Caco-2 (cell line): ENCODE measurements around the gene NINJ2. TPM values are rescaled to one million over a fixed set of nuclear protein-coding genes. Genes with fewer than 3 reads are reported as not detected.

ENCODE experiments used
- BruUV-seq: library from RNA; stranded (reverse); fragments of 400-500 nt; replicated peaks from 2 replicates; lab custom pipeline; 2021; lab: Mats Ljungman, UMichigan
- CTCF ChIA-PET: fragments of 300-600 bp; sonication (Branson Sonifier 250); formaldehyde crosslinking; loops from one replicate; lab custom pipeline; 2022; ENCODE audit warnings: antibody characterized with exemption; lab: Charles Lee
- POLR2A ChIA-PET: fragments of 300-600 bp; sonication (Branson Sonifier 250); formaldehyde crosslinking; loops from one replicate; lab custom pipeline; 2022; ENCODE audit warnings: antibody characterized with exemption; lab: Charles Lee
- DNase-seq, 2 experiments: peaks; one replicate each; pipeline versions ENCODE4 v3.0.0 to v3.0.0-alpha.2; 2020 to 2022
- H3K27me3 ChIP-seq: replicated peaks from 2 replicates; pipeline ENCODE4 v1.6.0; 2011; ENCODE audit warnings: low read length; ENCODE audit not compliant: control insufficient read depth, insufficient read depth
- H3K36me3 ChIP-seq: 2 replicates; pipeline ENCODE4 v1.5.1; 2011; ENCODE audit warnings: low read length; ENCODE audit not compliant: control insufficient read depth, insufficient read depth
- H3K4me1 ChIP-seq: fragments of 250-450 bp; sonication (Bioruptor Pico); 2 replicates; pipeline ENCODE4 v1.5.1; 2020; ENCODE audit warnings: mild to moderate bottlenecking
- H3K4me3 ChIP-seq: 2 replicates; pipeline ENCODE4 v1.5.1; 2011; ENCODE audit warnings: low read depth, mild to moderate bottlenecking, control low read depth, low read length
- H3K9me3 ChIP-seq: fragments of 250-450 bp; sonication (Bioruptor Pico); 2 replicates; pipeline ENCODE4 v1.5.1; 2020; ENCODE audit warnings: mild to moderate bottlenecking, moderate library complexity
- H3K27ac Mint-ChIP-seq: one replicate; pipeline ENCODE4 v1.8.0; 2022; ENCODE audit warnings: mixed read lengths; ENCODE audit not compliant: unreplicated experiment
- H3K27me3 Mint-ChIP-seq: one replicate; pipeline ENCODE4 v1.8.0; 2022; ENCODE audit warnings: mixed read lengths; ENCODE audit not compliant: insufficient read depth, unreplicated experiment
- H3K36me3 Mint-ChIP-seq: one replicate; pipeline ENCODE4 v1.8.0; 2022; ENCODE audit warnings: mild to moderate bottlenecking, mixed read lengths; ENCODE audit not compliant: insufficient read depth, unreplicated experiment
- H3K4me1 Mint-ChIP-seq: one replicate; pipeline ENCODE4 v1.8.0; 2022; ENCODE audit warnings: low read depth, mixed read lengths; ENCODE audit not compliant: unreplicated experiment
- H3K4me3 Mint-ChIP-seq: one replicate; pipeline ENCODE4 v1.8.0; 2022; ENCODE audit warnings: mild to moderate bottlenecking, moderate library complexity, mixed read lengths; ENCODE audit not compliant: unreplicated experiment
- H3K9me3 Mint-ChIP-seq: one replicate; pipeline ENCODE4 v1.8.0; 2022; ENCODE audit warnings: mixed read lengths; ENCODE audit not compliant: unreplicated experiment
- CTCF ChIP-seq, 2 experiments: fragments of 200-600 bp in 1 of 2; IDR thresholded peaks; 1 replicate in 1 of 2; 2 replicates in 1 of 2; pipeline versions ENCODE4 v1.5.1 to v1.8.0; 2011 to 2022; ENCODE audit warnings: antibody characterized with exemption in 1 of 2, control low read depth in 1 of 2, inconsistent platforms in 1 of 2, low read depth in 1 of 2, low read length in 1 of 2, mild to moderate bottlenecking in 1 of 2, moderate library complexity in 1 of 2; ENCODE audit not compliant: insufficient read depth in 1 of 2, severe bottlenecking in 1 of 2, unreplicated experiment in 1 of 2
- intact Hi-C: fragments of 100-400 bp; cut with micrococcal nuclease; formaldehyde crosslinking; loops from one replicate; pipeline ENCODE4 v1.10.0; 2022; ENCODE audit not compliant: unreplicated experiment
- total RNA-seq: library from RNA; stranded (reverse); gene quantifications from 2 replicates; pipeline ENCODE4 v1.2.3, GENCODE V29; 2022

Gene NINJ2
- total RNA-seq, 1 experiment from 2014 or later: 7.0 TPM

- peaks cover 17% of the 10 kb centered on the region for H3K9me3 Mint-ChIP-seq
- peaks cover 26% of the 10 kb centered on the region for H3K4me1 Mint-ChIP-seq
- POLR2A ChIA-PET: interaction anchor here (1.2 kb wide), 1 partner anchor 14 kb away, joined by 4 read pairs; no protein-coding TSS in a partner anchor
- peaks cover 23% of the 10 kb centered on the region for H3K4me1 ChIP-seq
- BruUV-seq: no TSS peak
- H3K4me3 ChIP-seq: no peak overlapping the region
- peaks cover 36% of the 10 kb centered on the region for H3K36me3 Mint-ChIP-seq
- H3K4me3 Mint-ChIP-seq: no peak overlapping the region
- DNase-seq: no peak
- no peaks in the 10 kb centered on the region for H3K27me3 ChIP-seq
- H3K27ac Mint-ChIP-seq: peak overlapping the region; percentile 82
- H3K36me3 ChIP-seq: no peaks in the 10 kb centered on the region; the same call in 1 of the 2 replicates
- intact Hi-C loops: no loop called here
- no peaks in the 10 kb centered on the region for H3K27me3 Mint-ChIP-seq
- no peak for TF ChIP-seq CTCF (IDR thresholded peaks at IDR 0.05; ENCODE audit: insufficient read depth in 1 of 2, low read depth in 1 of 2, low read length in 1 of 2, severe bottlenecking in 1 of 2, unreplicated experiment in 1 of 2)
- CTCF ChIA-PET: no interaction called here
- peaks cover 2% of the 10 kb centered on the region for H3K9me3 ChIP-seq
Observed at GRCh38 chr12:534216-534615, 129.0 kb downstream of the NINJ2 start.

GRCh38 chr12:533718-534117, 129.5 kb downstream of the NINJ2 start:
- intact Hi-C loops: loop anchor here (2.0 kb wide), 1 partner anchor 31 kb away; no protein-coding TSS in a partner anchor
- BruUV-seq: no TSS peak
- no peaks in the 10 kb centered on the region for H3K27me3 Mint-ChIP-seq
- Histone ChIP-seq H3K4me3 (no peak overlapping the region), H3K9me3 (peaks cover 6% of the 10 kb centered on the region), H3K36me3 (no peaks in the 10 kb centered on the region; the same call in 1 of the 2 replicates), H3K4me1 (peaks cover 18% of the 10 kb centered on the region), H3K27me3 (no peaks in the 10 kb centered on the region)
- TF ChIP-seq CTCF (IDR thresholded peaks at IDR 0.05; ENCODE audit: insufficient read depth in 1 of 2, low read depth in 1 of 2, low read length in 1 of 2, severe bottlenecking in 1 of 2, unreplicated experiment in 1 of 2): no peak
- peak overlapping the region; percentile 82 for H3K27ac Mint-ChIP-seq
- H3K36me3 Mint-ChIP-seq: peaks cover 34% of the 10 kb centered on the region
- DNase-seq: no peak
- no peak overlapping the region for H3K4me3 Mint-ChIP-seq
- ChIA-PET POLR2A (interaction anchor here (1.2 kb wide), 2 partner anchors 14 to 30 kb away, joined by 4 to 5 read pairs; no protein-coding TSS in a partner anchor), CTCF (interaction anchor here (0.8 to 1.1 kb wide), 3 partner anchors 11 to 30 kb away, joined by 3 read pairs; no protein-coding TSS in a partner anchor)
- peaks cover 22% of the 10 kb centered on the region for H3K9me3 Mint-ChIP-seq
- H3K4me1 Mint-ChIP-seq: peaks cover 26% of the 10 kb centered on the region

DNA sequence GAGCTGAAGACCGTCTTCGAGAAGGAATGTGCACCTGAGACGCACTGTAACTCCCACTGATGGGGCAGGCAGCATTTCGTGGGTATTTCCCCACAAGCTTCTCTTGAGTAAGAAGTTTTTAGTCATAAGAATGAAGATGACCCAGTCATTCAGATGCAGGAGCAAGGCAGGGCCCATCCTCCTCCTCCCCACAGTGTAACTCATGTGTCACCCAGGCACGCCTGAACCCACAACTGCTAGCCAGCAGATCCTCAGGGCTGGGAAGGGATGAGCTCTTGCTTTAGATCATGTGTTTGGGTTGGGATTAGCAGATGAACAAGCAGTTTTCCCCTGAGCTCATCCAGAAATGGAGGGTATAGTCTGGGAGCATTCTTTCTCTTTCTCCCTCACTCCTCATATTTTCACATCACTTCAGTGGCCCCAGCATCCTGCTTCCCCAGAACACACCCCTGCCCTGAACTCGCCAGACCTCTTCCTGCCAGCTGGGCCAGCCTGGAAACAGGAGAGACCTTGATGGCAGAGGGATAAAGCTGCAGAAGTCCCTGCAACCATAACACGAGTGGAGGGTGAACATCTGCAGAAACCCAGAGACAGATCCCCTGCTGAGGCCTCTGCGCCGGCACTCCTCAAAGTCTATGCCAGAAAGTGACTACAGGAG, 130.2 kb downstream of the NINJ2 start:
- H3K4me1 ChIP-seq: peaks cover 15% of the 10 kb centered on the region
- H3K27me3 Mint-ChIP-seq: no peaks in the 10 kb centered on the region
- no TSS peak for BruUV-seq
- CTCF ChIA-PET: interaction anchor here (0.6 to 1.7 kb wide), 5 partner anchors 12 to 78 kb away, joined by 3 to 5 read pairs (median 3); no protein-coding TSS in a partner anchor
- no peaks in the 10 kb centered on the region for H3K27me3 ChIP-seq
- H3K9me3 ChIP-seq: peaks cover 6% of the 10 kb centered on the region
- H3K36me3 ChIP-seq: peaks cover 1% of the 10 kb centered on the region; the same call in 1 of the 2 replicates
- peaks cover 22% of the 10 kb centered on the region for H3K9me3 Mint-ChIP-seq
- H3K4me3 Mint-ChIP-seq: no peak overlapping the region
- POLR2A ChIA-PET: interaction anchor here (1.2 kb wide), 3 partner anchors 13 to 74 kb away, joined by 4 to 5 read pairs (median 4); partner anchors contain the start of gene B4GALNT3
- peak in 1 of 2 experiments; percentile 44 for DNase-seq
- no peak overlapping the region for H3K4me3 ChIP-seq
- H3K4me1 Mint-ChIP-seq: peaks cover 26% of the 10 kb centered on the region
- peak overlapping the region; percentile 82 for H3K27ac Mint-ChIP-seq
- H3K36me3 Mint-ChIP-seq: peaks cover 30% of the 10 kb centered on the region
- TF ChIP-seq CTCF (IDR thresholded peaks at IDR 0.05; ENCODE audit: insufficient read depth in 1 of 2, low read depth in 1 of 2, low read length in 1 of 2, severe bottlenecking in 1 of 2, unreplicated experiment in 1 of 2): no peak
- intact Hi-C loops: loop anchor here (2.0 kb wide), 1 partner anchor 30 kb away; no protein-coding TSS in a partner anchor
